Adipocyte (in vitro differentiated cells): Measurements from ENCODE around the gene PLS3.
A peak's percentile ranks its signal among the peaks of the same experiment; 100 is the strongest.

Experiments used
- DNase-seq: peaks from one replicate; pipeline ENCODE4 v3.0.0-alpha.2; 2015; ENCODE audit warnings: low read depth
- H3K27me3 ChIP-seq: replicated peaks from 2 replicates; pipeline ENCODE4 v1.7.0; 2013; ENCODE audit warnings: mild to moderate bottlenecking, low read length, moderate library complexity; ENCODE audit not compliant: control insufficient read depth, insufficient read depth
- H3K36me3 ChIP-seq: 2 replicates; pipeline ENCODE4 v1.7.0; 2013; ENCODE audit warnings: low read length, mild to moderate bottlenecking, moderate library complexity; ENCODE audit not compliant: control insufficient read depth, insufficient read depth, severe bottlenecking
- H3K4me1 ChIP-seq: 2 replicates; pipeline ENCODE4 v1.7.0; 2013; ENCODE audit warnings: mild to moderate bottlenecking, low read length, moderate library complexity; ENCODE audit not compliant: control insufficient read depth, insufficient read depth
- H3K4me3 ChIP-seq: 2 replicates; pipeline ENCODE4 v1.7.0; 2013; ENCODE audit warnings: mild to moderate bottlenecking, low read length, moderate library complexity
- H3K9ac ChIP-seq: 2 replicates; pipeline ENCODE4 v1.7.0; 2013; ENCODE audit warnings: mild to moderate bottlenecking, low read length, moderate library complexity
- H3K9me3 ChIP-seq: 2 replicates; pipeline ENCODE4 v1.7.0; 2013; ENCODE audit warnings: mild to moderate bottlenecking, low read length, moderate library complexity; ENCODE audit not compliant: control insufficient read depth

The PLS3 gene

GRCh38 chrX:115591856-115592842, 31.2 kb downstream of the PLS3 start:
- Histone ChIP-seq H3K9ac (no peak overlapping the region), H3K27me3 (peaks cover 8% of the 10 kb centered on the region), H3K4me3 (peak overlapping the region; percentile 65), H3K9me3 (no peaks in the 10 kb centered on the region), H3K36me3 (no peaks in the 10 kb centered on the region), H3K4me1 (peaks cover 17% of the 10 kb centered on the region)
- DNase-seq, result no peak

- no peaks in the 10 kb centered on the region for H3K9me3 ChIP-seq
- H3K36me3 ChIP-seq, result no peaks in the 10 kb centered on the region
- no peak for DNase-seq
- peaks cover 8% of the 10 kb centered on the region for H3K27me3 ChIP-seq
- H3K9ac ChIP-seq, result peak overlapping the region; percentile 62
- peaks cover 17% of the 10 kb centered on the region for H3K4me1 ChIP-seq
- H3K4me3 ChIP-seq, result peak overlapping the region; percentile 65
Measured at GRCh38 chrX:115592997-115593734, 32.2 kb downstream of the PLS3 start.

- H3K36me3 ChIP-seq, result no peaks in the 10 kb centered on the region
- no peak for DNase-seq
- peaks cover 17% of the 10 kb centered on the region for H3K4me1 ChIP-seq
- peaks cover 14% of the 10 kb centered on the region for H3K27me3 ChIP-seq
- peak overlapping the region; percentile 65 for H3K4me3 ChIP-seq
- H3K9me3 ChIP-seq, result no peaks in the 10 kb centered on the region
- peak overlapping the region; percentile 62 for H3K9ac ChIP-seq
Measured at GRCh38 chrX:115595049-115595448, 34.1 kb downstream of the PLS3 start.

GRCh38 chrX:115598556-115598955, 37.6 kb downstream of the PLS3 start:
- Histone ChIP-seq H3K9ac (no peak overlapping the region), H3K36me3 (no peaks in the 10 kb centered on the region), H3K4me3 (no peak overlapping the region), H3K4me1 (peaks cover 15% of the 10 kb centered on the region), H3K27me3 (peaks cover 17% of the 10 kb centered on the region), H3K9me3 (no peaks in the 10 kb centered on the region)
- DNase-seq, result no peak

- H3K9me3 ChIP-seq, result no peaks in the 10 kb centered on the region
- no peak overlapping the region for H3K9ac ChIP-seq
- no peak overlapping the region for H3K4me3 ChIP-seq
- H3K4me1 ChIP-seq, result peaks cover 5% of the 10 kb centered on the region
- peaks cover 17% of the 10 kb centered on the region for H3K27me3 ChIP-seq
- no peaks in the 10 kb centered on the region for H3K36me3 ChIP-seq
- no peak for DNase-seq
Measured at GRCh38 chrX:115602308-115602707, 41.3 kb downstream of the PLS3 start.

GRCh38 chrX:115602729-115603389, 41.9 kb downstream of the PLS3 start:
- Histone ChIP-seq H3K36me3 (no peaks in the 10 kb centered on the region), H3K4me1 (peaks cover 5% of the 10 kb centered on the region), H3K4me3 (no peak overlapping the region), H3K9ac (no peak overlapping the region), H3K27me3 (peaks cover 17% of the 10 kb centered on the region), H3K9me3 (no peaks in the 10 kb centered on the region)
- DNase-seq, result peak; percentile 33

GRCh38 chrX:115603534-115604074, 42.6 kb downstream of the PLS3 start:
- H3K27me3 ChIP-seq, result peaks cover 15% of the 10 kb centered on the region
- H3K9ac ChIP-seq, result no peak overlapping the region
- H3K9me3 ChIP-seq, result no peaks in the 10 kb centered on the region
- no peak for DNase-seq
- no peak overlapping the region for H3K4me3 ChIP-seq
- H3K4me1 ChIP-seq, result peaks cover 5% of the 10 kb centered on the region
- no peaks in the 10 kb centered on the region for H3K36me3 ChIP-seq

- H3K9me3 ChIP-seq, result no peaks in the 10 kb centered on the region
- no peak overlapping the region for H3K9ac ChIP-seq
- peaks cover 10% of the 10 kb centered on the region for H3K36me3 ChIP-seq
- H3K4me3 ChIP-seq, result no peak overlapping the region
- H3K27me3 ChIP-seq, result peaks cover 5% of the 10 kb centered on the region
- peaks cover 5% of the 10 kb centered on the region for H3K4me1 ChIP-seq
- no peak for DNase-seq
Measured at GRCh38 chrX:115606861-115607260, 45.9 kb downstream of the PLS3 start.

GRCh38 chrX:115609621-115610020, 48.6 kb downstream of the PLS3 start:
- H3K27me3 ChIP-seq, result peaks cover 2% of the 10 kb centered on the region
- peaks cover 2% of the 10 kb centered on the region for H3K4me1 ChIP-seq
- H3K9me3 ChIP-seq, result no peaks in the 10 kb centered on the region
- no peak overlapping the region for H3K4me3 ChIP-seq
- peaks cover 10% of the 10 kb centered on the region for H3K36me3 ChIP-seq
- DNase-seq, result no peak
- no peak overlapping the region for H3K9ac ChIP-seq

- H3K9me3 ChIP-seq, result no peaks in the 10 kb centered on the region
- H3K36me3 ChIP-seq, result no peaks in the 10 kb centered on the region
- peak overlapping the region; percentile 70 for H3K9ac ChIP-seq
- peak; percentile 59 for DNase-seq
- H3K27me3 ChIP-seq, result peaks cover 17% of the 10 kb centered on the region
- H3K4me1 ChIP-seq, result peaks cover 26% of the 10 kb centered on the region
- H3K4me3 ChIP-seq, result peak overlapping the region; percentile 57
Measured at GRCh38 chrX:115616943-115617563, 56.1 kb downstream of the PLS3 start.
